Lower leg skin (tissue), 3 donors: ENCODE results near the gene CELA3B.
"Not testable (repeated sequence)": the region's sequence is repeated elsewhere in the genome, so short reads cannot be mapped to it uniquely, and the experiment has no call there.

Experiments used
- POLR2A ChIP-seq, 2 donors: fragments of 450-650 bp; IDR thresholded peaks; one replicate each; pipeline ENCODE4 v1.6.1; 2016 to 2017; ENCODE audit warnings: antibody characterized with exemption in 2 of 2, mild to moderate bottlenecking in 1 of 2, moderate library complexity in 1 of 2
- TF ChIP-seq, protein P1 (sequence below), 3 donors: fragments of 450-650 bp; IDR thresholded peaks; one replicate each; pipeline ENCODE4 v1.5.1; 2016; ENCODE audit warnings: antibody characterized with exemption in 3 of 3, mild to moderate bottlenecking in 3 of 3, moderate library complexity in 2 of 3

DNA sequence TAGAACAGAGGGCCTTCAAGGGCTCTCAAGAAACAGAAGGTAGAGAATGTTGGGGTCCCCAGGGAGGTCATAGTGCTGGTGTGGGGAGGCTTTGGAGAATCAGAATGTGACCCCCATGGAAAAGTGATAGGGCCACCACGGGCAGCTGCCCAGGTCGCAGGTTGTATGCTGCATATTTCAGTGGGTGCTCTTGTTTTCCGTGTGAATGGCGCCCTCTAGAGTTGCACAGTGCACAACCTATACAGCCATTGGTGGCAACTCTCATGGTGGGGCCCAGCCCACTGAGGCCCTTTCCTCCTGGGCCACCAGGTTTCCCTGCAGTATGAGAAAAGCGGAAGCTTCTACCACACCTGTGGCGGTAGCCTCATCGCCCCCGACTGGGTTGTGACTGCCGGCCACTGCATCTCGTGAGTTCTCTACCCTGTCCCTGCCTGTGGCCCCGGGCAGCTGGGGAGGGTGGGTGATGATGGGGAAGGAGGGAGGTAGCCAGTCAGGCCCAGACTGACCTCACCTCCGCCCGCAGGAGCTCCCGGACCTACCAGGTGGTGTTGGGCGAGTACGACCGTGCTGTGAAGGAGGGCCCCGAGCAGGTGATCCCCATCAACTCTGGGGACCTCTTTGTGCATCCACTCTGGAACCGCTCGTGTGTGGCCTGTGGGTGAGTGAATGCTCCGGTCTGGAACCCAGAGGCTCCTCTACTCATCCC, 3.8 kb downstream of the CELA3B start:
- TF ChIP-seq, protein P1, sequence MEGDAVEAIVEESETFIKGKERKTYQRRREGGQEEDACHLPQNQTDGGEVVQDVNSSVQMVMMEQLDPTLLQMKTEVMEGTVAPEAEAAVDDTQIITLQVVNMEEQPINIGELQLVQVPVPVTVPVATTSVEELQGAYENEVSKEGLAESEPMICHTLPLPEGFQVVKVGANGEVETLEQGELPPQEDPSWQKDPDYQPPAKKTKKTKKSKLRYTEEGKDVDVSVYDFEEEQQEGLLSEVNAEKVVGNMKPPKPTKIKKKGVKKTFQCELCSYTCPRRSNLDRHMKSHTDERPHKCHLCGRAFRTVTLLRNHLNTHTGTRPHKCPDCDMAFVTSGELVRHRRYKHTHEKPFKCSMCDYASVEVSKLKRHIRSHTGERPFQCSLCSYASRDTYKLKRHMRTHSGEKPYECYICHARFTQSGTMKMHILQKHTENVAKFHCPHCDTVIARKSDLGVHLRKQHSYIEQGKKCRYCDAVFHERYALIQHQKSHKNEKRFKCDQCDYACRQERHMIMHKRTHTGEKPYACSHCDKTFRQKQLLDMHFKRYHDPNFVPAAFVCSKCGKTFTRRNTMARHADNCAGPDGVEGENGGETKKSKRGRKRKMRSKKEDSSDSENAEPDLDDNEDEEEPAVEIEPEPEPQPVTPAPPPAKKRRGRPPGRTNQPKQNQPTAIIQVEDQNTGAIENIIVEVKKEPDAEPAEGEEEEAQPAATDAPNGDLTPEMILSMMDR (IDR thresholded peaks at IDR 0.05): not testable (repeated sequence)
- not testable (repeated sequence) for TF ChIP-seq POLR2A (IDR thresholded peaks at IDR 0.05)
